ENCODE results near the gene S100A2. TPM values are rescaled to one million over a fixed set of nuclear protein-coding genes. Genes with fewer than 3 reads are reported as not detected.

Gene S100A2
- total and polyA plus RNA-seq, 2 of the 13 experiments (the other 11 are each of a cell fraction or from before 2014, with no cell fraction given) = 1.2 TPM

DNA sequence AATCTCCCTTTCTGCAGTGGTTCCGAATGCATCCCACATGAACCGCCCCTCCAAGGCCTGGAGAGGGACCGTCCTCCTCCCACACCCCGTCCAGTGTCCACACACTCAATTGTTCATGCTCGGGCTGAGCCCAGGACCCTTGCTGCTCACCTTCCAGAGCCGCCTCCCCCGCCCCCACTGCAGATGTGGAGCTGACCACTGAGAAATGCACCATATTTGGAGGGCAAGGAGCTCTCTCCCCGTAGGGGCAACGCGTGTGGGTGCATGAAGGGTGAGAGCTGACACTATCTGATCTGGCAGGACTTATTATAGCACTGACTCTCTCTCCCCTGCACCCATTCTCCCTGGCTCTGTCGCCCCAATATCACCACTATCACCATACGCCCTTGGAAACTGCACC is 12.5 kb downstream of the S100A2 start:
- Histone ChIP-seq H3K9me3 (ENCODE audit: low read length) (no peaks in the 10 kb centered on the region), H3K4me1 (ENCODE audit: insufficient read depth, low read length) (peaks cover 51% of the 10 kb centered on the region), H3K27me3 (ENCODE audit: control insufficient read depth in 1 of 2, insufficient read depth in 2 of 2, low read length in 2 of 2) (peaks cover 2 to 24% of the 10 kb centered on the region in 2 experiments; a peak in 3 of 5 replicates), H3K27ac (ENCODE audit: extremely low read length, insufficient read depth, low read length) (no peak overlapping the region), H3K79me2 (ENCODE audit: insufficient read depth, low read length) (no peaks in the 10 kb centered on the region), H3K4me3 (replicated peaks in 1 of 3; ENCODE audit: insufficient read depth in 1 of 3, low read depth in 2 of 3, low read length in 3 of 3) (no peak overlapping the region), H3K9ac (ENCODE audit: insufficient read depth, low read depth, low read length) (no peak overlapping the region), H2AFZ (ENCODE audit: low read length) (no peak overlapping the region), H4K20me1 (ENCODE audit: insufficient read depth, low read length) (no peaks in the 10 kb centered on the region), H3K36me3 (replicated peaks in 1 of 2; ENCODE audit: control insufficient read depth in 1 of 2, insufficient read depth in 2 of 2, low read length in 2 of 2) (no peaks in the 10 kb centered on the region), H3K4me2 (ENCODE audit: low read depth, low read length) (no peak overlapping the region)
- no TSS peak for BruUV-seq (replicated peaks)
- ChIA-PET POLR2A (interaction anchor here (1.2 to 1.7 kb wide), 3 partner anchors 8 to 13 kb away, joined by 4 to 9 read pairs (median 5); no protein-coding TSS in a partner anchor), CTCF (ENCODE audit: low intra/inter-chr PET ratio, low total read pairs) (no interaction called here)
- DNase-seq (ENCODE audit: low spot score) (no peak), FAIRE-seq (no peak), ATAC-seq (no peak)
- 52% methylated on average over 12 of the region's 12 CpGs for WGBS (ENCODE audit: low lambda C conversion rate)
- in situ Hi-C loops (cut with HindIII; ENCODE audit: extremely low pct_ligation_motif_present, low pct_unique_long_range_greater_than_20kb) = no loop called here
- intact Hi-C loops (cut with micrococcal nuclease; ENCODE audit: unreplicated experiment) = no loop called here
- TF ChIP-seq ZNF543 (CRISPR knock-in tag; IDR thresholded peaks at IDR 0.05) (no peak), ZBTB38 (CRISPR knock-in tag; IDR thresholded peaks at IDR 0.05) (no peak), SPEN (CRISPR knock-in tag; IDR thresholded peaks at IDR 0.05; ENCODE audit: low read depth) (no peak), PLRG1 (conservative IDR thresholded peaks at IDR 0.05) (no peak), HOXD1 (CRISPR knock-in tag; IDR thresholded peaks at IDR 0.05) (no peak), U2AF2 (IDR thresholded peaks at IDR 0.05; ENCODE audit: low read depth, low read length) (no peak), ARNT (IDR thresholded peaks at IDR 0.05) (no peak), HNF4A (CRISPR knock-in tag; IDR thresholded peaks at IDR 0.05) (no peak), THYN1 (CRISPR knock-in tag; IDR thresholded peaks at IDR 0.05; ENCODE audit: borderline replicate concordance, low read depth) (no peak), DMAP1 (CRISPR knock-in tag; IDR thresholded peaks at IDR 0.05) (no peak), TCF7L2 (IDR thresholded peaks at IDR 0.05; ENCODE audit: low read depth, low read length) (no peak), KDM1A (CRISPR knock-in tag; IDR thresholded peaks at IDR 0.05) (no peak), RARA (CRISPR knock-in tag; IDR thresholded peaks at IDR 0.05) (no peak), ZNF775 (CRISPR knock-in tag; IDR thresholded peaks at IDR 0.05; ENCODE audit: borderline replicate concordance) (no peak), PRDM4 (CRISPR knock-in tag; IDR thresholded peaks at IDR 0.05; ENCODE audit: borderline replicate concordance) (no peak), ZNF326 (CRISPR knock-in tag; IDR thresholded peaks at IDR 0.05; ENCODE audit: borderline replicate concordance) (no peak)
- TF ChIP-seq, protein P1, sequence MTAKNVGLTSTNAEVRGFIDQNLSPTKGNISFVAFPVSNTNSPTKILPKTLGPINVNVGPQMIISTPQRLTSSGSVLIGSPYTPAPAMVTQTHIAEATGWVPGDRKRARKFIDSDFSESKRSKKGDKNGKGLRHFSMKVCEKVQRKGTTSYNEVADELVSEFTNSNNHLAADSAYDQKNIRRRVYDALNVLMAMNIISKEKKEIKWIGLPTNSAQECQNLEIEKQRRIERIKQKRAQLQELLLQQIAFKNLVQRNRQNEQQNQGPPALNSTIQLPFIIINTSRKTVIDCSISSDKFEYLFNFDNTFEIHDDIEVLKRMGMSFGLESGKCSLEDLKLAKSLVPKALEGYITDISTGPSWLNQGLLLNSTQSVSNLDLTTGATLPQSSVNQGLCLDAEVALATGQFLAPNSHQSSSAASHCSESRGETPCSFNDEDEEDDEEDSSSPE (CRISPR knock-in tag; IDR thresholded peaks at IDR 0.05) = no peak
- TF ChIP-seq, protein P2, sequence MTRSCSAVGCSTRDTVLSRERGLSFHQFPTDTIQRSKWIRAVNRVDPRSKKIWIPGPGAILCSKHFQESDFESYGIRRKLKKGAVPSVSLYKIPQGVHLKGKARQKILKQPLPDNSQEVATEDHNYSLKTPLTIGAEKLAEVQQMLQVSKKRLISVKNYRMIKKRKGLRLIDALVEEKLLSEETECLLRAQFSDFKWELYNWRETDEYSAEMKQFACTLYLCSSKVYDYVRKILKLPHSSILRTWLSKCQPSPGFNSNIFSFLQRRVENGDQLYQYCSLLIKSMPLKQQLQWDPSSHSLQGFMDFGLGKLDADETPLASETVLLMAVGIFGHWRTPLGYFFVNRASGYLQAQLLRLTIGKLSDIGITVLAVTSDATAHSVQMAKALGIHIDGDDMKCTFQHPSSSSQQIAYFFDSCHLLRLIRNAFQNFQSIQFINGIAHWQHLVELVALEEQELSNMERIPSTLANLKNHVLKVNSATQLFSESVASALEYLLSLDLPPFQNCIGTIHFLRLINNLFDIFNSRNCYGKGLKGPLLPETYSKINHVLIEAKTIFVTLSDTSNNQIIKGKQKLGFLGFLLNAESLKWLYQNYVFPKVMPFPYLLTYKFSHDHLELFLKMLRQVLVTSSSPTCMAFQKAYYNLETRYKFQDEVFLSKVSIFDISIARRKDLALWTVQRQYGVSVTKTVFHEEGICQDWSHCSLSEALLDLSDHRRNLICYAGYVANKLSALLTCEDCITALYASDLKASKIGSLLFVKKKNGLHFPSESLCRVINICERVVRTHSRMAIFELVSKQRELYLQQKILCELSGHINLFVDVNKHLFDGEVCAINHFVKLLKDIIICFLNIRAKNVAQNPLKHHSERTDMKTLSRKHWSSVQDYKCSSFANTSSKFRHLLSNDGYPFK (CRISPR knock-in tag; IDR thresholded peaks at IDR 0.05; ENCODE audit: borderline replicate concordance) = no peak

All from HepG2 (cell line).